ENCODE data around the gene MANF.

MANF gene

DNA sequence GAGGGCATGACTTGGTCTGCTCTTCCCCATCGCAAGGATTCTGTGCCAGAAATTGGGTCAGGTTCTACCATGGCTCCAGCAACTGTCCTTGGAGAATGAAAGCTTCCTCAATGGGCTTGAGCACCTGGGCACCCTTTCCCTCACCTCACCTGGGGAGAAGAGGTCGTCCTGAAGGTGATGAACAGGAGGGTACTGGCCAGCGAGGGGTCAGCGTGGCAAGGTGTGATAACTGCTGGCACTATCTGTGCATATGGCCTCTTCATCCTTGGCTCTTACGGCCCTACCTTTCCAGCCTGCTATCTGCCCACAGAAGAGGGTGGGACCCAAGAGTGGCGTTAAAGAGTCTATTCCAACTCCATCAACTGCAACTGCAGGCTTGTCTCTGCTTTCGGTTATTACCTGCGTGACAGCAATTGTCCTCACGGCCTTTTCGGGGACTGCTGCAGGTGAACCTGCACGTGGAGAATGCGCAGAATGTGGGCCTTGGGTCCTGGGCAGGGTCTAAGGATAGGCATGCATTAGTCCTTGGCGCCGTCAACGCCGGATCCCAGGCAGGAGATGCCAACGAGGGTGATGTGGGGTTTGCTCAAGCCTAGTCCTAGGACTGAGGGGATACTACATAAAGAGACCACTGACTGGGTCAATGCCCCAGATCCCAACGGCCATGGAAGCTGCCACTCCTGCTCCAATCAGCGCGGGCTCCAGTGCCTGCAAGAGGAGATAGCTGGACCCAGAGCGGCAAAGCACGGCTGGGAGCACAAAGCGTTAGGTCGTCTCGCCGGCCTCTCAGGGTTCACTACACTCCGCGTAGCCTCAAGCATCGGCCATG is 5.4 kb downstream of the MANF start:
- no peak for DNase-seq

DNA sequence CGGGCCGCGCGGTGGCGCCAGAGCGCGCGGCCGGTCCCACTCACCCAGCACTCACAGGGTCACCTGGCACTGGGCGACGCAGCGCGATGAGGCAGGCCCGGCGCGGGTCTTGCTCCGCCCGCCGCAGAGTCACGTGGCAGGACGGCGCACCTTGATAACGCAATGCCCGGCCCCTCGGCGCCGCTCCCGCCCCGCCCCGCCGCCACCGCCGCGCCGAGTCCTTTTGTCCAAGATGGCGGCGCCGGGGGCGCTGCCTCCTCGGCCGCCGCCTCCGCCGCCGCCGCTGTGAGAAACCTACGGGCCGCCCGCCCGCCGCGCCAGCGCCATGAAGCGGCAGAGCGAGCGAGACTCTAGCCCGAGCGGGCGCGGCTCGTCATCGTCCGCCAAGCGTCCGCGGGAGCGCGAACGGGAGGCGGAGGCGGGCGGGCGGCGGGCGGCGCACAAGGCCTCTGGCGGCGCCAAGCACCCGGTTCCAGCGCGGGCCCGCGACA is 6.0 kb downstream of the MANF start, which contains the start of gene RBM15B:
RBM15B (plus strand) TSS at position 211 of the 491 bp plus-strand sequence; CDS start at position 326, 115 bp downstream.
- peak; percentile 85 for DNase-seq

DNA sequence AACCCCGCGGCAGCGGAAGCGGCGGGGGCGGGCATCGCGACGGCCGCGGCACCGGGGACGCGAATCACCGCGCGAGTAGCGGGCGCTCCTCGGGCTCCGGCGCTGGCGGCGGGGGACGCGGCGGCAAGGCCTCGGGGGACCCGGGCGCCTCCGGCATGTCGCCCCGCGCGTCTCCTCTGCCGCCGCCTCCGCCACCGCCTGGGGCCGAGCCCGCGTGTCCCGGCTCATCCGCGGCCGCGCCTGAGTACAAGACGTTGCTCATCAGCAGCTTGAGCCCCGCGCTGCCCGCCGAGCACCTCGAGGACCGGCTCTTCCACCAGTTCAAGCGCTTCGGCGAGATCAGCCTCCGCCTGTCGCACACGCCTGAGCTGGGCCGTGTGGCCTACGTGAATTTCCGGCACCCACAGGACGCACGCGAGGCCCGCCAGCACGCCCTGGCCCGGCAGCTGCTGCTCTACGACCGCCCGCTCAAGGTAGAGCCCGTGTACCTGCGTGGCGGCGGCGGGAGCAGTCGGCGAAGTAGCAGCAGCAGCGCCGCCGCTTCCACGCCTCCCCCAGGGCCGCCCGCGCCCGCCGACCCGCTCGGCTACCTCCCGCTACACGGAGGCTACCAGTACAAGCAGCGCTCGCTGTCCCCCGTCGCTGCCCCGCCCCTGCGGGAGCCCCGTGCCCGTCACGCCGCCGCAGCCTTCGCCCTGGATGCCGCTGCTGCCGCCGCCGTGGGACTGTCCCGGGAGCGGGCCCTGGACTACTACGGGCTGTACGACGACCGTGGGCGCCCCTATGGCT is 6.7 kb downstream of the MANF start:
- no peak for DNase-seq

- no peak for DNase-seq
These were observed 7.5 kb downstream of the MANF start for GRCh38 chr3:51392355-51393133.

DNA sequence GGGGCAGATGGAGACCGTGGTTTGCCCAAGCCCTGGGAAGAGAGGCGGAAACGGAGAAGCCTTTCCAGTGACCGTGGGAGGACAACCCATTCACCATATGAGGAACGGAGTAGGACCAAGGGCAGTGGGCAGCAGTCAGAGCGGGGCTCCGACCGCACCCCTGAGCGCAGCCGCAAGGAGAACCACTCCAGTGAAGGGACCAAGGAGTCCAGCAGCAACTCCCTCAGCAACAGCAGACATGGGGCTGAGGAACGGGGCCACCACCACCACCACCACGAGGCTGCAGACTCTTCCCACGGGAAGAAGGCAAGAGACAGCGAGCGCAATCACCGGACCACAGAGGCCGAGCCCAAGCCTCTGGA is 8.0 kb downstream of the MANF start:
- no peak for DNase-seq

- DNase-seq = no peak
These were observed 8.5 kb downstream of the MANF start for GRCh38 chr3:51393564-51393963.

GRCh38 chr3:51394541-51394940 is 9.4 kb downstream of the MANF start:
- DNase-seq = no peak

- DNase-seq = no peak
These were observed 10.6 kb downstream of the MANF start for GRCh38 chr3:51395493-51396213.

- no peak for DNase-seq
These were observed 11.3 kb downstream of the MANF start for GRCh38 chr3:51396401-51396800.

DNA sequence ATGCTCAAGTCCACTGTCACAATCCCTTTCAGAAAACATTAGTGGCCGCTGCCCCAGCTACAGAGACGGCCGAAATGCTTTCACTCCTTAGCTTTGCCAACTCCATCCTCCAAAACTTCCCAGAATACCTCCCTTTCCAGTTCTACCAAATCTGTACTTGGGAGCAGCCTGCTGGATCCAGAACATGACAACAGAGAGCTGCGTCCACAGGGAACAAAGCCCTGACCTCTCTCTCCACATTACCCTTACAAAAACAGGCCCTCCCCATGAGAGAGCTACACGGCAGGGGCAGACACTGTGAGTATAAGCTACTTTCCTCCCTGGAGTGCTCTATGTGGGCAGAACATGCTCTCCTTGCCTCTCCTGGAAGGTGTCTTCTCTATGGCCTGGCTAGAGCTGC is 12.3 kb downstream of the MANF start:
- DNase-seq = no peak

DNA sequence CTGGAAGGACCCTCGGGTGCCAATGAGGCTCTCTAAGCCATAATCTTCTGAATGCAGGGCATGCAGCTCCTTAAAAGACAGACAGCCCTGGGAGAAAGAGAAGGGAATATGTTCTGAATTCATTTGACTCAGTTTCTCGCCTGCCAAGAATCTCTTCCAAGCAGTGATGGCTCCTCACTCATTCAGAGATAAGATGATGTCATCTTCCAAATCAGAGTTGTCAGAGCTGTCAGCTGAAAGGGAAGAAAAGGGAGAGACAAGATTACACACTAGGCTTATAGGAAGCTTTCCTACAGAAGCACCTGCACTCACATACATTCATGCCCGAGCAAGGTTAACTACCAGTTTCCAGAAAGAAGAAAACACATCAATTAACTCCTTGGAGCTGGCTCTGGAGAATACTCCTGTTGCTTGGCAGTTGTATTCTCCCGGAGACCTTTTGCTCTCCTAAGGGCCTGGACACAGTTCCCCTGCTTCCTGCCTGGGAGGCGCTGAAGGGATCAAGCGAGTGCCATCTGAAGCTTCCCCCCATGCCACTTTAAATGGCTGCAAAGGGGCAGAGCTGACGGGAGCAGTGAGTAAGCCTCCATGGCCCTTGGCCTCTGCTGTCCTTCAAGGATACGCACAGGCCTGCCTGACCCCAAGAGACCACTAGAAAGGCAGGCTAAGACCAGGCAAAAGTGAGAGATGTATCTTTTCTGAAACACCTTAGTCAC is 13.7 kb downstream of the MANF start:
- no peak for DNase-seq

DNA sequence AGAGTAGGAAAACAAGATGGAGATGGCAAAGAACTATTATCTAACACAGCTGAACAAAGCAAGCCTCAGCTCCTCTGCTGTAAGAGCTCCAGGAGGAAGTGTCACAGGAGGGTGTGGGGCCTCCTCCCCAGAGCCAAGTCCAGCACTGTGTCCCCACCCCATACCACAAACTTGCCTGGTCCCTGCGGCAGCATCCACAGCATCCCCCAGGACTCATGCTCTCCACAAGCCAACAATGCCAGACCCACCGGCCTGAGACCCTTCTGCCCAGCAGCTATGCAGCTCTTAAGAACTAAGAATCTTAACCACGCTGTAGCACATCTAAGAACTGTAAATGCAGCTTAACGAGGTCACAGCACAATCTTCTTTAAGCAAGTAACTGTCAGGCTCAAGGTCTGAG is 15.1 kb downstream of the MANF start:
- no peak for DNase-seq

GRCh38 chr3:51401735-51402134 is 16.6 kb downstream of the MANF start:
- no peak for DNase-seq

DNA sequence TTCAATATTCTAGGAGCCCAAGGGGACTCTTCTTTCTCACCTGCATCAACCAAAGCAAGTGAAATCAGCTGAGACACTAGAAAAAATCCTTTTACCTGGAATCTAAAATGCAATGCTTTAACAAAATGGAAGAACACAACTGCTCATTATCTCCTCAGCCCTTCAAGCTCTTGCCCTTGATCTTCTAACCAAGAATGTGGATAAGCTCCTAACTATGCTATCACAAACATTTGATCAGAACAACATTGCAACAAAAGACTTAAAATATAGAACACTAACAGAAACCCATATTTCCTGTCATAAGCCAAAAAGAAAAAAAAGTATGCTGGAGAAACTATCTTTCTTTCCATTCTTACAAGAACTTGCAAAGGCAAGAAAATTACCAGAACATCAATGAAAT is 18.6 kb downstream of the MANF start:
- DNase-seq = no peak

- DNase-seq = no peak
These were observed 22.9 kb downstream of the MANF start for GRCh38 chr3:51408021-51408420.

GRCh38 chr3:51408813-51409212 is 23.7 kb downstream of the MANF start:
- DNase-seq = no peak

DNA sequence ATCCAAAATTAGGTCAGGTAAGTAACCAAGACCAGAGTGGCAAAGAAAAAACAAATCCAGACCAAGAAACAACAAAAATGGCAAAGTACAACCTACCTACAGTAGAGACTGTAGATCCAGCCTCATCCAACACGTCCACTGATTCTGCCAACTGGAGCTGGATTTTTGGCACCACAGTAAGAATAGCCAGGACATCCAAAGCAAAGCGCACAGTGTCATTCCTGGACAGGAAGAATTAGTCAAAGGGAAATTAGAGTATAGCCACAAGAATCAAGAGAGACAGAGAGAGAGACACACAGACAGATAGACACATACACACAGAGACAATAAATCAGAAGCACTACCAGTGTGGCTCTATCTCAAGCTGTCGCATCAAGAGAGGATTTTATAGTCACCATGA is 37.1 kb downstream of the MANF start:
- no peak for DNase-seq

GRCh38 chr3:51426921-51427320 is 41.8 kb downstream of the MANF start:
- DNase-seq = no peak

DNA sequence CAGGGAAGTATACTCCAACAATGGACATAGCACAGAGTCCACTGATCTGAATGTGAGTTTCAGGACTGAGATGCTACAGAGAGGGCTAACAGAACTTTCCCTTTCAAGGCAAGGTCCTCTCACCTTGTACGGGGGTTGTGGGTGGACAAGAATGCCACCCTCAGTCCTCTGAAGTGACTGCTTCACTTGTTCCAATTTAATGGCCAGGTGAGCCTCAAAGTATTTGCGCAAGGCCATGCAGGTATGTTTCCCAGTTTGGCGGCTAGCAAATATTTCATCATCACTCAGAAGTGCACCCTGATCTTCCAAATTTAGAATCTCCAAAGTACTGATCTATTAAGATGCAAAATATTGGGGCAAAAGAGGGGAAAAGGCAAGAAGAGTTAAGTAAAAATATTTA is 44.0 kb downstream of the MANF start:
- DNase-seq = no peak

GRCh38 chr3:51434110-51434509 is 49.0 kb downstream of the MANF start:
- DNase-seq = no peak

- no peak for DNase-seq
These were observed 49.7 kb downstream of the MANF start for GRCh38 chr3:51434746-51435327.
